PFSK-1 (cell line): Measurements from ENCODE around the gene CRTAC1.

Source experiments
- FOXP2 ChIP-seq: optimal IDR thresholded peaks from 2 replicates; pipeline ENCODE3; 2011; ENCODE audit warnings: borderline replicate concordance, control low read depth, inconsistent platforms; ENCODE audit not compliant: insufficient read depth; ENCODE audit errors: extremely low read length, extremely low read depth
- POLR2AphosphoS5 ChIP-seq: IDR thresholded peaks from 2 replicates; pipeline ENCODE4 v1.6.1; 2012; ENCODE audit warnings: low read depth, mild to moderate bottlenecking, control low read depth, low read length, moderate library complexity
- SIN3A ChIP-seq: IDR thresholded peaks from 2 replicates; pipeline ENCODE4 v1.6.1; 2012; ENCODE audit warnings: mild to moderate bottlenecking, low read length, moderate library complexity, borderline replicate concordance; ENCODE audit not compliant: insufficient read depth
- TAF1 ChIP-seq: IDR thresholded peaks from 2 replicates; pipeline ENCODE4 v1.6.1; 2012; ENCODE audit warnings: low read length, control low read depth, borderline replicate concordance; ENCODE audit not compliant: insufficient read depth
- TF ChIP-seq, protein P1 (sequence below), 2 experiments: IDR thresholded peaks; 2 replicates each; pipeline versions ENCODE4 v1.6.1 to v1.8.0; 2011 to 2012; ENCODE audit warnings: low read depth in 2 of 2, low read length in 2 of 2, control low read depth in 1 of 2, inconsistent platforms in 1 of 2, mild to moderate bottlenecking in 1 of 2, moderate library complexity in 1 of 2; ENCODE audit not compliant: insufficient read depth in 1 of 2

DNA sequence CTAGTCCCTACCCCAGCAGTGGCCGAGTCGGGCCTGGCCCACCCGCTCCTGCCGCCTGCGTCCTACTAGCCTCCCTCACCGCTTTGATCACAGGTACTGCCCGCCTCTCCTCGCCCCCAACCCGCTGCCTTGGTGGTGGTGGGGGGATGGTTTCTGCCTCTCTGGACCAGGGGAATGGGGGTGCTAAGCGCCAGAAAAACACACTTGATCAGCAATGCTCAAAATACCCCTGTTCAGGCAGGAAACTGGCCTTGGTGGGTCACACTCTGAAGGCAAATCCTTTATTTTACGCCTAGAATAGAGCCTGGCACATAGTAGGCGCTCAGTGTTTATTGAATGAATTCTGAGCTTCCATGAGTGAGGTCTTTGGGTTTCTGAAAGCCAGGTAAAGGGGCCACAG is 1.0 kb upstream of the CRTAC1 start:
- TF ChIP-seq, protein P1, sequence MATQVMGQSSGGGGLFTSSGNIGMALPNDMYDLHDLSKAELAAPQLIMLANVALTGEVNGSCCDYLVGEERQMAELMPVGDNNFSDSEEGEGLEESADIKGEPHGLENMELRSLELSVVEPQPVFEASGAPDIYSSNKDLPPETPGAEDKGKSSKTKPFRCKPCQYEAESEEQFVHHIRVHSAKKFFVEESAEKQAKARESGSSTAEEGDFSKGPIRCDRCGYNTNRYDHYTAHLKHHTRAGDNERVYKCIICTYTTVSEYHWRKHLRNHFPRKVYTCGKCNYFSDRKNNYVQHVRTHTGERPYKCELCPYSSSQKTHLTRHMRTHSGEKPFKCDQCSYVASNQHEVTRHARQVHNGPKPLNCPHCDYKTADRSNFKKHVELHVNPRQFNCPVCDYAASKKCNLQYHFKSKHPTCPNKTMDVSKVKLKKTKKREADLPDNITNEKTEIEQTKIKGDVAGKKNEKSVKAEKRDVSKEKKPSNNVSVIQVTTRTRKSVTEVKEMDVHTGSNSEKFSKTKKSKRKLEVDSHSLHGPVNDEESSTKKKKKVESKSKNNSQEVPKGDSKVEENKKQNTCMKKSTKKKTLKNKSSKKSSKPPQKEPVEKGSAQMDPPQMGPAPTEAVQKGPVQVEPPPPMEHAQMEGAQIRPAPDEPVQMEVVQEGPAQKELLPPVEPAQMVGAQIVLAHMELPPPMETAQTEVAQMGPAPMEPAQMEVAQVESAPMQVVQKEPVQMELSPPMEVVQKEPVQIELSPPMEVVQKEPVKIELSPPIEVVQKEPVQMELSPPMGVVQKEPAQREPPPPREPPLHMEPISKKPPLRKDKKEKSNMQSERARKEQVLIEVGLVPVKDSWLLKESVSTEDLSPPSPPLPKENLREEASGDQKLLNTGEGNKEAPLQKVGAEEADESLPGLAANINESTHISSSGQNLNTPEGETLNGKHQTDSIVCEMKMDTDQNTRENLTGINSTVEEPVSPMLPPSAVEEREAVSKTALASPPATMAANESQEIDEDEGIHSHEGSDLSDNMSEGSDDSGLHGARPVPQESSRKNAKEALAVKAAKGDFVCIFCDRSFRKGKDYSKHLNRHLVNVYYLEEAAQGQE (IDR thresholded peaks at IDR 0.05; ENCODE audit: insufficient read depth in 1 of 2, low read depth in 2 of 2, low read length in 2 of 2): no peak
- no peak for TF ChIP-seq TAF1
- TF ChIP-seq POLR2AphosphoS5: no peak
- no peak for TF ChIP-seq SIN3A
- TF ChIP-seq FOXP2: no peak
